CD4-positive, alpha-beta T cell treated with Interleukin-12 subunit alpha and Interleukin-12 subunit beta, for 1 hour (primary cell): ENCODE results near the gene THOC5.

Experiments
- DNase-seq: peaks from one replicate; pipeline ENCODE4 v3.0.0-alpha.2; 2020

The THOC5 gene

DNA sequence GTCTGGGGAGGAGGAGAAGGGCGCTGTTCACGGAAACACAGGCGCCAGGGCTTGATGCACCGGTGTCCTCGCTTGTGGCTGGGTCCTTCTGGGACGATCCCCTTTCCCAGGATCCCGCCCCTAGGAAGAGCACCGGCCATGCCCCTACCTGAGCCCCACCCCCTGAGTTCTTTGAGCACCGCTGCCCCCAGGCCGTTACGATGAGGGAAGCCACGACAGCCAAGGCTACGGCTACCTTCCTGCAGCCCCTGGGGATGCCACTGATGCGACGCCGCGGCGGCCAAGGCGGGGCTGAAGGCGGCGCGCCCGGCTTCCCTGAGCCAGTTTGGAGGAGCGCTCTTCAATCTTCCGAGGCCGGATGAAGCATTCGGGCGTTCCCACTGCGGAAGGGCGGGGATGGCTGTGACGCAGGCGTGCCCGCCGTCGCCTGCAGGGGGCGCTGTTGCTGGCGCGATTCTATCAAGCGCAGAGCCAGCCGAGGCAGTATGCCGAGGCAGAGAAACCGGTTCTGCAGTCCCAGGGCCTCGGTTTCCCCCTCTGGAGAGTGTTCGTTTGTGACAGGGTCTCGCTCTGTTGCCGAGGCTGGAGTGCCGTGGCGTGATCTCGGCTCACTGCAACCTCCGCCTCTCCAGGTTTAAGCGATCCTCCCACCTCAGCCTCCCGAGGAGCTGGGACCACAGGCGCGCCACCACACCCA lies 83.2 kb downstream of the THOC5 start:
- DNase-seq = peak; percentile 69

DNA sequence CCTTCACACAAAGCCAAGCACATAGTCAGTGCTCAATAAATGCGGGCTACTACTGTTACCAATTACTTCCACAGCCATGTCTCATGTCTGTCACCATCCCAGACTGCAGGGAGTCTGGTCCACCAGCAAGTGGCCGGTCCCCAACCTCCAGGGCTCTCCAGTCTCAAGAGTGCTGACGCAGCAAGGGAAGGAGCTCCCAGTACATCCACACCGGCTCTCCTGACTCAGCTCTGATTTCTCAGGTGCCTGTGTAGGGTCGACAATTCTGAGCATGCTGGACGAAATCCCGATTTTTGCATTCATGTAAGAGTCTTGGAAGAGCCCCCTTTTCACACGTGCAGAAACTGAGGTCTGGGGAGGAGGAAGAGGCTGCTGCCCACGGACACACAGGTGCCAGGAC lies 83.8 kb downstream of the THOC5 start:
- DNase-seq = no peak

DNA sequence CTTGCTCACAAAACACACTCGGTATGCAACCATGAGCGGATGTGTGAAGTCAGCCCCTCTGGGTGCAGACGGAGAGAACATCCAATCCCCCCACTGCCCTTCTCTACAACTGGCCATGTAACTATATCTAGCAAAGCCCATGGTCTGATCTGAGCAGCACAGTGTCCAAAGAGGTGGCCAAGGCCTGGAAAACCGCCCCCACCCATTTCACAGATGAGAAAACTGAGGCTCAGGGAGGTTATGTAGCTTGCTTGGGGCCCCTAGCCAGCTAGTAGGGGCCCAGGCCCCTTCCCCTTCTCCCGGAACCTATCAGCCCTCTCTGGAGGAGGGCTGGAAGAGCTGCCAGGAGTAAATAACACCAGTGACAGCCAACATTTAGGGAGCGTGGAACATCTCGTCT lies 89.0 kb downstream of the THOC5 start:
- no peak for DNase-seq

DNA sequence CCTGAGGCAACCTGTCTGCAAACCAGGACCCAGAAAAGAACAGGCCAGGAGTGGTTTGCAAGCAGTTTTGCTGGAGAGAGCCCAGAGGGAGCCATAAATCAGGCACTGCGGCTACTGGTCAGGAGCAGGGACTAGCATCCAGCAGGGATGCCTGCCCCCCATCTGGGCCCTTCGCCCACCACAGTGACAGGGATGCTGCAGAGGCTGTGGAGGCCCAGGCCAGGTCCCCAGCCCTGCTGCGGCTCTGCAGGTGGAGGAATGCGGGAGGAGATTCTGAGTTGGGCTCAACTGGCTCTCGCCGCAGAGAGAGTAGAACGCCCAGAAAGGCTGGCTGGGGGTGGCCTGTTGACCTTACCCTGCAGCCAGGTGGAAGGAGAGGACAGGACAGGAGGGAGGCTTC lies 89.9 kb downstream of the THOC5 start:
- no peak for DNase-seq

DNA sequence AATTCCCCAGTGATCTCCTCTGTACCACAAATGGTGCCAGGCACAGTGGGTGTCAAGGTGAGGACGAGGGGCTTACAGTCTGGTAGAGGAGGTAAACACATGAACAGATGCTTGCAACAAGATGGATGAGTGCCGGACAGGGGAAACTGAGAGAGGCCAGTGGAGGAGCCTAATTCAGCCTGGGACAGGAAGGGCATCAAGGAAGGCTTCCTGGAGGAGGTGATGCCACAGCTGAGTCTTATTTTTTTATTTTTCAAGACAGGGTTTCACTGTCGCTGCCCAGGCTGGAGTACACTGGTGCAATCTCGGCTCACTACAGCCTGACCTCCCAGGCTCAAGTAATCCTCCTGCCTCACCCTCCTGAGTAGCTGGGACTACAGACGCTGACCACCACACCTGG lies 92.3 kb downstream of the THOC5 start:
- no peak for DNase-seq

DNA sequence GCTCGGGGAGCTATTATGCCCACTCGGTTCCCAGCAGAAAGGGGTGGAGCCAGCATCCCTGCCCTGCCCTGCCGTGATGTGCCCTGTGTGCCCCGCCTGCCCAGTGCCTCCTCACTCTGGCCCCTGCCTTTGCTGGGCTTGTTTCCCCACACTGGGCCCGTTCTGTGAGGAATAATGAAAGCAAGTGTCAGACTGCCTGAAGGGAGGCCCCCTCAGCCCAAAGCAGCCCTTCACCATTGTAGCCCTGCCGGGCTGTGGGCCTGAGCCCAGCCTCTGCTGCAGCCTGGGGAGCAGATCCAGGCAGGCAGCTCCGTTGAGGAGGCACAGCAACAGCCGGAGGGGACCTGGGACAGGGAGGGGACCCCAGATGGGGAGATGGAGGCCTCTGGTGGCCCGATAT lies 93.8 kb downstream of the THOC5 start:
- no peak for DNase-seq

DNA sequence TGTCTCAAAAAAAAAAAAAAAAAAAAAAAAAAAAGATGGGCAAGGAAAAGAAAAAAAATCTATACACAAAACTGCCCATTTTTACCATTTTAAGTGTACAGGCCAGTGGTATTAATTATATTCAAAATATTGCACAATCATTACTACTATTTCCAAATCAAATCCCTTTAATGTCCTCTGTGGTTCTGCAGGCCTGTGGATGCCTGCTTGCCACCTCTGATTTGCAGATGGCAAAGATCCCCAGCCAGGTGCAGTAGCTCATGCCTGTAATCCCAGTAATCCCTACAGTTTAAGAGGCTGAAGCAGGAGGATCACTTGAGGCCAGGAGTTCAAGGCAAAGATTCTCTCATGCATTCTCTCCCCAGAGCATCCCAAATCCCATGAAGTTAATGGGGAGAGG lies 95.0 kb downstream of the THOC5 start:
- no peak for DNase-seq

DNA sequence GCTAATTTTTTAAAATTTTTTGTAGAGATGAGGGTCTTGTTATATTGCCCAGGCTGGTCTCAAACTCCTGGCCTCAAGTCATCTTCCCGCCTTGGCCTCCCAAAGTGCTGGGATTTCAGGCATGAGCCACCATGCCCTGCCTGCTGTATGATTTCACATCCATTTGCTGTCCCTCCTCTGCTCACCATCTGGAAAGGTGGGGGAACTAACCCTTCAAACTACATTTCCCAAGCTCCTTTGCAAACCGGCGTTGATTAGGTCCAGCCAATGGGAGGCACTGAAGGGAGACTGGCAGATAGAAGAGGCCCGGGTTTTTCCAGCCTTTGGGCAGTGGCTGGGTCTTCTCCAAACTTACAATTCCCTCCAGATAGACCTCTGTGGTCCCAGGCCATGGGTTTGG lies 95.8 kb downstream of the THOC5 start:
- DNase-seq = peak; percentile 17

DNA sequence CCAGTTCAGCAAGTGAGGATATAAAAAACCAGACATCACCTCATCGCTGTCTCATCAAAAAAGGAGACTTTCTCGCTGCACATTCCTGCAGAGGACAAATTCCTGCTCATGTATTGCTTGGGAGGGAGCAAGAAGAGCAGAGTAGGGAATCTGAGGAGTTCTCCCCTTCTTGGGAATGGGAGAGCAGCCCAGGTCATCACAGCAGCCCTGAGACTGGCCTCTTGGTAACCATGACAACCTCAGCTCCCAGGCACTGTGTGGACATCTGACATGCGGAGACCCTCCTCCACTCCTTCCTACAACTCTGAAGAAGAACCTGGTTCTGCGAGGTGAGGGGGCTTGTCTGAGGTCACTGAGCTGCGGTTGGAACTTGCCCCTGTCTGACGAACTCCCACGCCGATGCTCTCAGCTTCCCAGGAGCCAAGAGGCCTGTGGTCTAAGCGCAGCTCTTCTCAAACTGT lies 97.3 kb downstream of the THOC5 start:
- DNase-seq = no peak
